Upper lobe of left lung (tissue), 4 donors: Measurements from ENCODE around the gene DOLPP1.

Experiments used
- POLR2A ChIP-seq, 4 donors: fragments of 450-650 bp; IDR thresholded peaks; one replicate each; pipeline ENCODE4 v1.5.1; 2016 to 2017; ENCODE audit warnings: antibody characterized with exemption in 4 of 4, mild to moderate bottlenecking in 2 of 4
- POLR2AphosphoS5 ChIP-seq, 2 donors: sonication (generic); formaldehyde crosslinking; IDR thresholded peaks; one replicate each; pipeline ENCODE4 v1.5.1; 2017; ENCODE audit warnings: antibody characterized with exemption in 2 of 2
- TF ChIP-seq, protein P1 (sequence below), 6 experiments: fragments of 450-650 bp in 4 of 6; fragments of 200-600 bp in 2 of 6; sonication (generic) in 2 of 6; IDR thresholded peaks; one replicate each; pipeline ENCODE4 v1.5.1; 2016 to 2019; ENCODE audit warnings: antibody characterized with exemption in 6 of 6

DNA sequence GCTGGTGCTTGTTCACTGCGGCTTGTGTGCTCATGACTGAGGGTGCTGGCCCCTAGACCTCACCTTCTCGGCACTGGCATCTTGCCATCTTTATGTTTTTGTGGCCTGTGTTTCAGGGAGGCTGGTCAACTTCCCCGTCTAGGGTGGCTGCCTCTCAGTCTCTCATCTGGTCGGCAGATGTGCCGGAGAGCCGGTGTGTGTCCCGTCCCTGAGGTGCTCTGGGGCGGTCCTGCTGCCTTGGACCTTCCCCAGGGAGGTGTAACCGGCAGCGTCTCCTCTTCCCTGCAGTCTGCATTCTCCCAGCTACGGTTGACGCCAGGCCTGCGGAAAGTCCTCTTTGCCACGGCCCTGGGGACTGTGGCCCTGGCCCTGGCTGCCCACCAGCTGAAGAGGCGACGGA lies 38.9 kb upstream of the DOLPP1 start:
- TF ChIP-seq, protein P1, sequence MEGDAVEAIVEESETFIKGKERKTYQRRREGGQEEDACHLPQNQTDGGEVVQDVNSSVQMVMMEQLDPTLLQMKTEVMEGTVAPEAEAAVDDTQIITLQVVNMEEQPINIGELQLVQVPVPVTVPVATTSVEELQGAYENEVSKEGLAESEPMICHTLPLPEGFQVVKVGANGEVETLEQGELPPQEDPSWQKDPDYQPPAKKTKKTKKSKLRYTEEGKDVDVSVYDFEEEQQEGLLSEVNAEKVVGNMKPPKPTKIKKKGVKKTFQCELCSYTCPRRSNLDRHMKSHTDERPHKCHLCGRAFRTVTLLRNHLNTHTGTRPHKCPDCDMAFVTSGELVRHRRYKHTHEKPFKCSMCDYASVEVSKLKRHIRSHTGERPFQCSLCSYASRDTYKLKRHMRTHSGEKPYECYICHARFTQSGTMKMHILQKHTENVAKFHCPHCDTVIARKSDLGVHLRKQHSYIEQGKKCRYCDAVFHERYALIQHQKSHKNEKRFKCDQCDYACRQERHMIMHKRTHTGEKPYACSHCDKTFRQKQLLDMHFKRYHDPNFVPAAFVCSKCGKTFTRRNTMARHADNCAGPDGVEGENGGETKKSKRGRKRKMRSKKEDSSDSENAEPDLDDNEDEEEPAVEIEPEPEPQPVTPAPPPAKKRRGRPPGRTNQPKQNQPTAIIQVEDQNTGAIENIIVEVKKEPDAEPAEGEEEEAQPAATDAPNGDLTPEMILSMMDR (IDR thresholded peaks at IDR 0.05), result no peak
- no peak for TF ChIP-seq POLR2A (IDR thresholded peaks at IDR 0.05)
- no peak for TF ChIP-seq POLR2AphosphoS5 (IDR thresholded peaks at IDR 0.05)
